Measurements from ENCODE around the gene GRIA4.
"Not testable (repeated sequence)": the region's sequence is repeated elsewhere in the genome, so short reads cannot be mapped to it uniquely, and the experiment has no call there.

Gene GRIA4

GRCh38 chr11:105863523-105863922 lies 253.7 kb downstream of the GRIA4 start:
- no peak for DNase-seq

GRCh38 chr11:105867742-105868141 lies 257.9 kb downstream of the GRIA4 start:
- DNase-seq = no peak

- DNase-seq = no peak
Observed at GRCh38 chr11:105868762-105869285, 259.0 kb downstream of the GRIA4 start.

GRCh38 chr11:105870516-105871113 lies 260.7 kb downstream of the GRIA4 start:
- no peak for DNase-seq

GRCh38 chr11:105878510-105878909 lies 268.6 kb downstream of the GRIA4 start:
- DNase-seq = no peak

- DNase-seq = not testable (repeated sequence)
Observed at GRCh38 chr11:105878927-105879326, 269.1 kb downstream of the GRIA4 start.

GRCh38 chr11:105881027-105881426 lies 271.2 kb downstream of the GRIA4 start:
- DNase-seq = no peak

GRCh38 chr11:105884436-105884835 lies 274.6 kb downstream of the GRIA4 start:
- DNase-seq = no peak

- DNase-seq = no peak
Observed at GRCh38 chr11:105891685-105892084, 281.8 kb downstream of the GRIA4 start.

- DNase-seq = no peak
Observed at GRCh38 chr11:105897161-105897560, 287.3 kb downstream of the GRIA4 start.

- no peak for DNase-seq
Observed at GRCh38 chr11:105899772-105900171, 289.9 kb downstream of the GRIA4 start.

GRCh38 chr11:105900515-105901035 lies 290.7 kb downstream of the GRIA4 start:
- DNase-seq = no peak

GRCh38 chr11:105903113-105903512 lies 293.2 kb downstream of the GRIA4 start:
- DNase-seq = no peak

GRCh38 chr11:105906517-105906916 lies 296.6 kb downstream of the GRIA4 start:
- no peak for DNase-seq

- no peak for DNase-seq
Observed at GRCh38 chr11:105907319-105907718, 297.4 kb downstream of the GRIA4 start.

- DNase-seq = no peak
Observed at GRCh38 chr11:105910095-105910715, 300.3 kb downstream of the GRIA4 start.

GRCh38 chr11:105911454-105911853 lies 301.6 kb downstream of the GRIA4 start:
- no peak for DNase-seq

GRCh38 chr11:105912666-105913065 lies 302.8 kb downstream of the GRIA4 start:
- no peak for DNase-seq

- no peak for DNase-seq
Observed at GRCh38 chr11:105915021-105915420, 305.1 kb downstream of the GRIA4 start.

GRCh38 chr11:105918039-105918438 lies 308.2 kb downstream of the GRIA4 start:
- no peak for DNase-seq

GRCh38 chr11:105918600-105918999 lies 308.7 kb downstream of the GRIA4 start:
- DNase-seq = no peak

GRCh38 chr11:105923252-105923651 lies 313.4 kb downstream of the GRIA4 start:
- no peak for DNase-seq

- no peak for DNase-seq
Observed at GRCh38 chr11:105923807-105924206, 313.9 kb downstream of the GRIA4 start.
